Natural killer cell (primary cell): Measurements from ENCODE around the gene ADAM10. TPM values are rescaled to one million over a fixed set of nuclear protein-coding genes. Genes with fewer than 3 reads are reported as not detected.

Experiments used
- ATAC-seq, 3 donors: fragments of 150-1000 bp in 2 of 3; fragments of 200-7000 bp in 1 of 3; cut with Tn5 transposase; 1 replicate in 1 of 3; 2 replicates in 2 of 3; pipeline ENCODE4 v1.10.0; 2021; ENCODE audit warnings: mild to moderate bottlenecking in 2 of 3, moderate library complexity in 2 of 3
- DNase-seq, 2 donors: peaks; one replicate each; pipeline versions ENCODE4 v3.0.0 to v3.0.0-alpha.2; 2013 to 2021; ENCODE audit warnings: mixed read lengths in 1 of 2
- H3K27ac ChIP-seq: one replicate; pipeline ENCODE4 v1.5.1; 2013; ENCODE audit warnings: mild to moderate bottlenecking, low read length
- H3K27me3 ChIP-seq: one replicate; pipeline ENCODE4 v1.6.1; 2013; ENCODE audit warnings: low read length; ENCODE audit not compliant: control insufficient read depth, insufficient read depth
- H3K36me3 ChIP-seq: one replicate; pipeline ENCODE4 v1.6.1; 2013; ENCODE audit warnings: low read length; ENCODE audit not compliant: control insufficient read depth, insufficient read depth
- H3K4me1 ChIP-seq: one replicate; pipeline ENCODE4 v1.6.1; 2013; ENCODE audit warnings: low read length; ENCODE audit not compliant: control insufficient read depth, insufficient read depth
- H3K4me3 ChIP-seq: one replicate; pipeline ENCODE4 v1.5.1; 2013; ENCODE audit warnings: low read length
- H3K9me3 ChIP-seq: one replicate; pipeline ENCODE4 v1.6.1; 2013; ENCODE audit warnings: low read length; ENCODE audit not compliant: control insufficient read depth, insufficient read depth
- H3K27ac Mint-ChIP-seq, 2 donors: one replicate each; pipeline ENCODE4 v1.8.0; 2022; ENCODE audit warnings: mild to moderate bottlenecking in 2 of 2, mixed read lengths in 2 of 2, moderate library complexity in 1 of 2
- H3K27me3 Mint-ChIP-seq, 2 donors: one replicate each; pipeline ENCODE4 v1.8.0; 2022; ENCODE audit warnings: low read depth in 2 of 2, mixed read lengths in 2 of 2
- H3K36me3 Mint-ChIP-seq: one replicate; pipeline ENCODE4 v1.8.0; 2022; ENCODE audit warnings: mixed read lengths
- H3K4me1 Mint-ChIP-seq, 2 donors: one replicate each; pipeline ENCODE4 v1.8.0; 2022; ENCODE audit warnings: mixed read lengths in 2 of 2
- H3K4me3 Mint-ChIP-seq: one replicate; pipeline ENCODE4 v1.8.0; 2022; ENCODE audit warnings: mild to moderate bottlenecking, moderate library complexity, mixed read lengths
- H3K9me3 Mint-ChIP-seq, 2 donors: one replicate each; pipeline ENCODE4 v1.8.0; 2022; ENCODE audit warnings: mixed read lengths in 2 of 2
- CTCF ChIP-seq: fragments of 200-600 bp; IDR thresholded peaks from one replicate; pipeline ENCODE4 v1.8.0; 2022; ENCODE audit warnings: antibody characterized with exemption
- WGBS: methylation state at CpG from one replicate; pipeline ENCODE4 v1.1.7; 2013; ENCODE audit warnings: missing lambda C conversion rate; ENCODE audit not compliant: insufficient coverage; 5-methylcytosine and 5-hydroxymethylcytosine counted together
- intact Hi-C: fragments of 100-400 bp; cut with micrococcal nuclease; formaldehyde crosslinking; loops from one replicate; pipeline ENCODE4 v1.14.2; 2022
- total RNA-seq, 4 donors: library from RNA; stranded (reverse); fragments of 120-200 nt in 1 of 4; gene quantifications; one replicate each; pipeline versions ENCODE4 v1.2.3 to v1.2.4, GENCODE V29; 2013 to 2022

Gene ADAM10
- total RNA-seq, 3 donors from 2014 or later (not counting 1 experiment from before 2014, with no cell fraction given): 223 to 297 (median 259) TPM

GRCh38 chr15:58561321-58561720 lies 188.2 kb downstream of the ADAM10 start:
- H3K27me3 Mint-ChIP-seq: no peaks in the 10 kb centered on the region
- no peak overlapping the region for H3K4me3 Mint-ChIP-seq
- H3K36me3 Mint-ChIP-seq: no peaks in the 10 kb centered on the region
- no peak for ATAC-seq
- no peaks in the 10 kb centered on the region for H3K9me3 ChIP-seq
- no peak for TF ChIP-seq CTCF
- intact Hi-C loops: no loop called here
- DNase-seq: no peak
- H3K36me3 ChIP-seq: no peaks in the 10 kb centered on the region
- H3K27ac ChIP-seq: no peak overlapping the region
- 0% methylated on average over 1 of the region's 1 CpG for WGBS
- no peaks in the 10 kb centered on the region for H3K9me3 Mint-ChIP-seq
- peaks cover 0 to 10% of the 10 kb centered on the region in 2 donors for H3K4me1 Mint-ChIP-seq
- H3K4me3 ChIP-seq: no peak overlapping the region
- no peak overlapping the region for H3K27ac Mint-ChIP-seq
- no peaks in the 10 kb centered on the region for H3K4me1 ChIP-seq
- H3K27me3 ChIP-seq: no peaks in the 10 kb centered on the region

- no peaks in the 10 kb centered on the region for H3K27me3 ChIP-seq
- WGBS: 70% methylated on average over 4 of the region's 6 CpGs
- ATAC-seq (no peak), DNase-seq (no peak)
- Mint-ChIP-seq H3K27me3 (peaks cover 1 to 7% of the 10 kb centered on the region in 2 donors), H3K27ac (no peak overlapping the region), H3K9me3 (no peaks in the 10 kb centered on the region), H3K4me1 (peaks cover 3 to 15% of the 10 kb centered on the region in 2 donors), H3K4me3 (no peak overlapping the region), H3K36me3 (no peaks in the 10 kb centered on the region)
- intact Hi-C loops: loop anchor here (10.0 kb wide), 1 partner anchor 85 kb away; no protein-coding TSS in a partner anchor
- no peak for TF ChIP-seq CTCF
- no peaks in the 10 kb centered on the region for H3K36me3 ChIP-seq
- no peak overlapping the region for H3K27ac ChIP-seq
- no peak overlapping the region for H3K4me3 ChIP-seq
- H3K4me1 ChIP-seq: no peaks in the 10 kb centered on the region
- H3K9me3 ChIP-seq: no peaks in the 10 kb centered on the region
These were observed 189.5 kb downstream of the ADAM10 start for GRCh38 chr15:58559904-58560588.

GRCh38 chr15:58558777-58559176 lies 190.7 kb downstream of the ADAM10 start:
- no peak for TF ChIP-seq CTCF
- WGBS: 95% methylated on average over 1 of the region's 1 CpG
- Histone ChIP-seq H3K27ac (no peak overlapping the region), H3K27me3 (no peaks in the 10 kb centered on the region), H3K9me3 (no peaks in the 10 kb centered on the region), H3K36me3 (no peaks in the 10 kb centered on the region), H3K4me3 (no peak overlapping the region), H3K4me1 (peaks cover under 1% of the 10 kb centered on the region)
- DNase-seq (no peak), ATAC-seq (no peak)
- Mint-ChIP-seq H3K9me3 (no peaks in the 10 kb centered on the region), H3K27me3 (peaks cover 4 to 10% of the 10 kb centered on the region in 2 donors), H3K4me1 (peaks cover 8 to 16% of the 10 kb centered on the region in 2 donors), H3K4me3 (no peak overlapping the region), H3K27ac (no peak overlapping the region), H3K36me3 (no peaks in the 10 kb centered on the region)
- intact Hi-C loops: loop anchor here (10.0 kb wide), 1 partner anchor 84 kb away; no protein-coding TSS in a partner anchor
